ENCODE measurements around the gene AK8.

The AK8 gene

DNA sequence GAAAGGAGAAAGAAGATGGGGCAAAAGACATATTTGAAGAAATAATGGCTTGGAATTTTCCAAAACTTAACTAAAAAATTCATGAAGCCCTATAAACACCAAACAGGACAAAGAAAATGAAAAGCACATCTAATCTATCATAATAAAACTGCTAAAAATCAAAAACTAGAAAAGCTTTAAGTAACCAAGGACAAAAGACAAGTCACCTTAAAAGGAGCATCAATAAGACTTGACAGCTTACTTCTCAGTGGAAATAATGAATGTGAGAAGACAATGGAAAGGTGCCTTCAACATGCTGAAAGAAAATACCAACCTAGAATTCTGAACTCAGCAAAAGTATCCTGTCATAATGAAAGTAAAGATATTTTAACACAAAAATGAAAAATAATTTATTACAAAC is 180.9 kb downstream of the AK8 start:
- H4K20me1 ChIP-seq (ENCODE audit: insufficient read depth, low read length, poor library complexity, severe bottlenecking) = no peaks in the 10 kb centered on the region
- H3K4me2 ChIP-seq (ENCODE audit: low read depth, low read length, poor library complexity, severe bottlenecking) = no peak overlapping the region
- no peaks in the 10 kb centered on the region for H3K79me2 ChIP-seq (ENCODE audit: insufficient read depth, low read length)
- H3K9me3 ChIP-seq (ENCODE audit: insufficient read depth, low read depth, low read length) = peaks cover 31% of the 10 kb centered on the region
- no peaks in the 10 kb centered on the region for H3K4me1 ChIP-seq (ENCODE audit: insufficient read depth, low read length, poor library complexity, severe bottlenecking)
- TF ChIP-seq, protein P1, sequence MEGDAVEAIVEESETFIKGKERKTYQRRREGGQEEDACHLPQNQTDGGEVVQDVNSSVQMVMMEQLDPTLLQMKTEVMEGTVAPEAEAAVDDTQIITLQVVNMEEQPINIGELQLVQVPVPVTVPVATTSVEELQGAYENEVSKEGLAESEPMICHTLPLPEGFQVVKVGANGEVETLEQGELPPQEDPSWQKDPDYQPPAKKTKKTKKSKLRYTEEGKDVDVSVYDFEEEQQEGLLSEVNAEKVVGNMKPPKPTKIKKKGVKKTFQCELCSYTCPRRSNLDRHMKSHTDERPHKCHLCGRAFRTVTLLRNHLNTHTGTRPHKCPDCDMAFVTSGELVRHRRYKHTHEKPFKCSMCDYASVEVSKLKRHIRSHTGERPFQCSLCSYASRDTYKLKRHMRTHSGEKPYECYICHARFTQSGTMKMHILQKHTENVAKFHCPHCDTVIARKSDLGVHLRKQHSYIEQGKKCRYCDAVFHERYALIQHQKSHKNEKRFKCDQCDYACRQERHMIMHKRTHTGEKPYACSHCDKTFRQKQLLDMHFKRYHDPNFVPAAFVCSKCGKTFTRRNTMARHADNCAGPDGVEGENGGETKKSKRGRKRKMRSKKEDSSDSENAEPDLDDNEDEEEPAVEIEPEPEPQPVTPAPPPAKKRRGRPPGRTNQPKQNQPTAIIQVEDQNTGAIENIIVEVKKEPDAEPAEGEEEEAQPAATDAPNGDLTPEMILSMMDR (conservative IDR thresholded peaks at IDR 0.05; ENCODE audit: low read length) = no peak
- no peak for TF ChIP-seq EZH2phosphoT487 (IDR thresholded peaks at IDR 0.05; ENCODE audit: borderline replicate concordance)
- no peaks in the 10 kb centered on the region for H3K9me2 ChIP-seq (replicated peaks; ENCODE audit: low read depth, low read length)
- H3K4me3 ChIP-seq (ENCODE audit: low read length, poor library complexity, severe bottlenecking) = no peak overlapping the region
- H3K36me3 ChIP-seq (ENCODE audit: insufficient read depth, low read length) = no peaks in the 10 kb centered on the region
- H3K27me3 ChIP-seq (ENCODE audit: insufficient read depth, low read length, poor library complexity, severe bottlenecking) = peaks cover 6% of the 10 kb centered on the region
- H2AFZ ChIP-seq (ENCODE audit: low read length) = no peak overlapping the region
- H3K9ac ChIP-seq (ENCODE audit: low read depth, low read length, poor library complexity, severe bottlenecking) = no peak overlapping the region
- no peaks in the 10 kb centered on the region for H3F3A ChIP-seq (ENCODE audit: low read depth)

DNA sequence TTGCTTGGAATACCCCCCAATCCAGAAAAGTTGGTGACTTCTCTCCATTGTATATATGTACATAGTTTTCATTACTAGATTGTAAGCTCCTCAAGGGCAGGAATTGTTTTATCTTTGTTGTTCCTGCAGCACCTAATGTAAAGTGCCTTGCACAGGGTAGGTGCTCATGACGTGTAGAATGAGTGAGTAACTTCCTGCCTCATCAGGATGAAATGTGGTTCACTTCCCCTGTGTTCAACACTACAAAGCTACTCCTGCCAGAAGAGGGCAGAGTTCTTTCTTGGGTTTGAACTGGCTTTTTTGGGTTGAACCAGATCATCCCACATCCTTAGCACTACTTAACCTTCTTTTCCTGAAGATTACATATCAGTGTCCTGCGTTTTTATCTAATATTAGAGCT is 183.9 kb downstream of the AK8 start:
- H4K20me1 ChIP-seq (ENCODE audit: insufficient read depth, low read length, poor library complexity, severe bottlenecking) = no peaks in the 10 kb centered on the region
- H3F3A ChIP-seq (ENCODE audit: low read depth) = no peaks in the 10 kb centered on the region
- no peaks in the 10 kb centered on the region for H3K4me1 ChIP-seq (ENCODE audit: insufficient read depth, low read length, poor library complexity, severe bottlenecking)
- H3K27me3 ChIP-seq (ENCODE audit: insufficient read depth, low read length, poor library complexity, severe bottlenecking) = peaks cover 6% of the 10 kb centered on the region
- no peak overlapping the region for H3K4me3 ChIP-seq (ENCODE audit: low read length, poor library complexity, severe bottlenecking)
- TF ChIP-seq, protein P1 (conservative IDR thresholded peaks at IDR 0.05; ENCODE audit: low read length) = peak; percentile 66
- TF ChIP-seq EZH2phosphoT487 (IDR thresholded peaks at IDR 0.05; ENCODE audit: borderline replicate concordance) = no peak
- no peak overlapping the region for H3K4me2 ChIP-seq (ENCODE audit: low read depth, low read length, poor library complexity, severe bottlenecking)
- H3K9me3 ChIP-seq (ENCODE audit: insufficient read depth, low read depth, low read length) = peaks cover 26% of the 10 kb centered on the region
- peaks cover 24% of the 10 kb centered on the region for H3K36me3 ChIP-seq (ENCODE audit: insufficient read depth, low read length)
- no peaks in the 10 kb centered on the region for H3K79me2 ChIP-seq (ENCODE audit: insufficient read depth, low read length)
- H2AFZ ChIP-seq (ENCODE audit: low read length) = no peak overlapping the region
- H3K9me2 ChIP-seq (replicated peaks; ENCODE audit: low read depth, low read length) = no peaks in the 10 kb centered on the region
- no peak overlapping the region for H3K9ac ChIP-seq (ENCODE audit: low read depth, low read length, poor library complexity, severe bottlenecking)

DNA sequence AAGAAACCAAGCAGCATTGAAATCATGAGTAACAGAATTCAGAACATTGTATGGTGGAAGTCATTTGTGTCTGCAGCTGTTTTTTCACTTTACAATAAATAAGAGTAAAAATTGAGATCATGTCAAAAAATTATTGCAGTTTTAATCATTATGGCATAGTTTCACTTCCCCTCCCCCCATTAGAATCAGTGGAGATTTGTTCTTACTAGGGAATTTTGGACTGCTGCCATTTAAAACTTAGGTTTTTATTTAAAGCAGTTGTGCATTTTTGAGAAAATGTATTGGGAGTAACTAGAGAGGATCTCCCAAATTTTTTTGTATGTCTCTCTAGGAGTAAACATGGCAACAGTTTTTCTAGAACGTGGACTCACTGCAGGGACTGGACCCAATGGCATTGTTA is 187.4 kb downstream of the AK8 start:
- Histone ChIP-seq H3K9me3 (ENCODE audit: insufficient read depth, low read depth, low read length) (no peaks in the 10 kb centered on the region), H3K4me2 (ENCODE audit: low read depth, low read length, poor library complexity, severe bottlenecking) (no peak overlapping the region), H2AFZ (ENCODE audit: low read length) (no peak overlapping the region), H3K27me3 (ENCODE audit: insufficient read depth, low read length, poor library complexity, severe bottlenecking) (no peaks in the 10 kb centered on the region), H4K20me1 (ENCODE audit: insufficient read depth, low read length, poor library complexity, severe bottlenecking) (no peaks in the 10 kb centered on the region), H3K4me3 (ENCODE audit: low read length, poor library complexity, severe bottlenecking) (no peak overlapping the region), H3K9ac (ENCODE audit: low read depth, low read length, poor library complexity, severe bottlenecking) (no peak overlapping the region), H3K79me2 (ENCODE audit: insufficient read depth, low read length) (no peaks in the 10 kb centered on the region), H3K36me3 (ENCODE audit: insufficient read depth, low read length) (peaks cover 57% of the 10 kb centered on the region), H3K4me1 (ENCODE audit: insufficient read depth, low read length, poor library complexity, severe bottlenecking) (no peaks in the 10 kb centered on the region), H3K9me2 (replicated peaks; ENCODE audit: low read depth, low read length) (no peaks in the 10 kb centered on the region), H3F3A (ENCODE audit: low read depth) (no peaks in the 10 kb centered on the region)
- TF ChIP-seq EZH2phosphoT487 (IDR thresholded peaks at IDR 0.05; ENCODE audit: borderline replicate concordance) = no peak
- TF ChIP-seq, protein P1 (conservative IDR thresholded peaks at IDR 0.05; ENCODE audit: low read length) = no peak

All from Loucy (cell line).